HCT116 (cell line): ENCODE measurements around the gene ZDHHC22. TPM values are rescaled to one million over a fixed set of nuclear protein-coding genes. Genes with fewer than 3 reads are reported as not detected.

Source experiments
- ATAC-seq: fragments of 200-7000 bp; cut with Tn5 transposase; 2 replicates; pipeline ENCODE4 v1.9.1; 2020; ENCODE audit warnings: mild to moderate bottlenecking, moderate library complexity
- BruUV-seq: library from RNA; stranded (reverse); fragments of 400-500 nt; replicated peaks from 2 replicates; lab custom pipeline; 2021; lab: Mats Ljungman, UMichigan
- CTCF ChIA-PET: fragments of 300-600 bp; sonication (Branson Sonifier 250); formaldehyde crosslinking; loops from one replicate; lab custom pipeline; 2021; ENCODE audit warnings: antibody characterized with exemption; lab: Charles Lee
- POLR2A ChIA-PET: fragments of 300-600, 350-600 bp; sonication (Branson Sonifier 250); formaldehyde crosslinking; loops from one replicate; lab custom pipeline; 2021; ENCODE audit warnings: antibody characterized with exemption; lab: Charles Lee
- RAD21 ChIA-PET, 2 experiments: fragments of 300-600 bp; sonication (Branson Sonifier 250); formaldehyde crosslinking; loops; one replicate each; lab custom pipeline; 2023; ENCODE audit warnings: low total read pairs in 2 of 2; ENCODE audit not compliant: uncharacterized antibody in 2 of 2, unreplicated experiment in 2 of 2, low non-redundant PET in 1 of 2; lab: Charles Lee
- DNase-seq: peaks from one replicate; pipeline ENCODE4 v3.0.0-alpha.2; 2010; ENCODE audit warnings: low read depth, low spot score
- H2AFZ ChIP-seq: fragments of 200-600 bp; shearing (Covaris generic), sonication (generic); 2 replicates; pipeline ENCODE4 v1.6.1; 2017; ENCODE audit warnings: low read depth, mixed run types, mixed read lengths, antibody characterized with exemption, low read length; ENCODE audit not compliant: poor library complexity, severe bottlenecking
- H3K27ac ChIP-seq: 2 replicates; pipeline ENCODE4 v1.5.1; 2012; ENCODE audit warnings: low read depth, low read length
- H3K27me3 ChIP-seq: fragments of 200-600 bp; sonication (generic); 2 replicates; pipeline ENCODE4 v1.6.1; 2016; ENCODE audit warnings: mixed run types, low read length, mixed read lengths; ENCODE audit not compliant: insufficient read depth
- H3K36me3 ChIP-seq, 2 experiments: fragments of 200-500 bp in 1 of 2; fragments of 200-600 bp in 1 of 2; sonication (Bioruptor generic) in 1 of 2; sonication (generic) in 1 of 2; 2 replicates each; pipeline versions ENCODE4 v1.5.1 to v1.6.1; 2014 to 2016; ENCODE audit warnings: low read length in 2 of 2, inconsistent platforms in 1 of 2, mixed read lengths in 1 of 2, mixed run types in 1 of 2; ENCODE audit not compliant: insufficient read depth in 2 of 2, control insufficient read depth in 1 of 2
- H3K4me1 ChIP-seq, 2 experiments: fragments of 200-600 bp in 1 of 2; sonication (generic) in 1 of 2; 2 replicates each; pipeline versions ENCODE4 v1.5.1 to v1.6.1; 2012 to 2017; ENCODE audit warnings: low read length in 2 of 2, inconsistent platforms in 1 of 2, mild to moderate bottlenecking in 1 of 2, mixed read lengths in 1 of 2, mixed run types in 1 of 2, moderate library complexity in 1 of 2; ENCODE audit not compliant: insufficient read depth in 2 of 2, control insufficient read depth in 1 of 2
- H3K4me2 ChIP-seq: fragments of 200-600 bp; sonication (generic); 2 replicates; pipeline ENCODE4 v1.6.1; 2017; ENCODE audit warnings: mixed run types, low read length, mixed read lengths
- H3K4me3 ChIP-seq, 2 experiments: fragments of 200-600 bp in 1 of 2; sonication (generic) in 1 of 2; replicated peaks in 1 of 2; 2 replicates each; pipeline ENCODE4 v1.5.1; 2011 to 2016; ENCODE audit warnings: low read length in 2 of 2, control low read depth in 1 of 2, low read depth in 1 of 2, mild to moderate bottlenecking in 1 of 2, mixed read lengths in 1 of 2, mixed run types in 1 of 2
- H3K79me2 ChIP-seq: fragments of 200-600 bp; sonication (generic); 2 replicates; pipeline ENCODE4 v1.6.1; 2017; ENCODE audit warnings: mild to moderate bottlenecking, mixed run types, low read length, moderate library complexity, mixed read lengths; ENCODE audit not compliant: insufficient read depth
- H3K9ac ChIP-seq: fragments of 200-600 bp; sonication (generic); 2 replicates; pipeline ENCODE4 v1.6.1; 2016; ENCODE audit warnings: low read length, mixed read lengths
- H3K9me2 ChIP-seq: fragments of 200-600 bp; sonication (generic), shearing (Covaris generic); 2 replicates; pipeline ENCODE4 v1.6.1; 2017; ENCODE audit warnings: mixed run types, mild to moderate bottlenecking, moderate library complexity; ENCODE audit not compliant: insufficient read depth
- H3K9me3 ChIP-seq, 2 experiments: fragments of 200-500 bp in 1 of 2; fragments of 200-600 bp in 1 of 2; sonication (Bioruptor generic) in 1 of 2; sonication (generic) in 1 of 2; 2 replicates each; pipeline ENCODE4 v1.6.1; 2014 to 2017; ENCODE audit warnings: low read length in 2 of 2, mixed read lengths in 2 of 2, inconsistent platforms in 1 of 2, low read depth in 1 of 2, mild to moderate bottlenecking in 1 of 2, mixed run types in 1 of 2, moderate library complexity in 1 of 2; ENCODE audit not compliant: control insufficient read depth in 1 of 2, insufficient read depth in 1 of 2
- H4K20me1 ChIP-seq: fragments of 200-600 bp; sonication (generic), shearing (Covaris generic); 2 replicates; pipeline ENCODE4 v1.6.1; 2017; ENCODE audit warnings: mixed run types, mild to moderate bottlenecking, moderate library complexity; ENCODE audit not compliant: insufficient read depth
- CBX3 ChIP-seq: IDR thresholded peaks from 2 replicates; pipeline ENCODE4 v1.6.1; 2012; ENCODE audit warnings: low read depth
- CEBPB ChIP-seq: IDR thresholded peaks from 2 replicates; pipeline ENCODE4 v1.6.1; 2012; ENCODE audit warnings: low read depth
- CTCF ChIP-seq, 3 experiments: fragments of 200-600 bp in 1 of 3; sonication (generic) in 1 of 3; IDR thresholded peaks in 2 of 3; conservative IDR thresholded peaks in 1 of 3; 2 replicates each; pipeline ENCODE4 v1.5.1; 2012 to 2017; ENCODE audit warnings: low read depth in 2 of 3, low read length in 2 of 3, antibody characterized with exemption in 1 of 3, borderline replicate concordance in 1 of 3, control low read depth in 1 of 3, mild to moderate bottlenecking in 1 of 3, mixed read lengths in 1 of 3, mixed run types in 1 of 3, moderate library complexity in 1 of 3; ENCODE audit not compliant: insufficient read depth in 1 of 3
- EGR1 ChIP-seq: IDR thresholded peaks from 2 replicates; pipeline ENCODE4 v1.6.1; 2012; ENCODE audit warnings: low read depth
- ELF1 ChIP-seq: IDR thresholded peaks from 2 replicates; pipeline ENCODE4 v1.6.1; 2012; ENCODE audit warnings: low read depth, borderline replicate concordance
- EZH2 ChIP-seq: fragments of 200-600 bp; sonication (generic); IDR thresholded peaks from 2 replicates; pipeline ENCODE4 v1.6.1; 2017; ENCODE audit warnings: antibody characterized with exemption, mixed run types
- EZH2phosphoT487 ChIP-seq: fragments of 200-600 bp; IDR thresholded peaks from 2 replicates; pipeline ENCODE4 v1.6.1; 2018; ENCODE audit warnings: antibody characterized with exemption, borderline replicate concordance
- FOSL1 ChIP-seq: IDR thresholded peaks from 2 replicates; pipeline ENCODE4 v1.6.1; 2012; ENCODE audit warnings: low read depth
- JUND ChIP-seq: IDR thresholded peaks from 2 replicates; pipeline ENCODE4 v1.6.1; 2012
- MAX ChIP-seq: IDR thresholded peaks from 2 replicates; pipeline ENCODE4 v1.6.1; 2012
- POLR2A ChIP-seq: IDR thresholded peaks from 2 replicates; pipeline ENCODE4 v1.7.0; 2011; ENCODE audit warnings: borderline replicate concordance; ENCODE audit not compliant: insufficient read depth, insufficient read length; ENCODE audit errors: extremely low read depth
- RAD21 ChIP-seq: IDR thresholded peaks from 2 replicates; pipeline ENCODE4 v1.6.1; 2012; ENCODE audit warnings: low read depth, mild to moderate bottlenecking
- REST ChIP-seq: IDR thresholded peaks from 2 replicates; pipeline ENCODE4 v1.6.1; 2012; ENCODE audit warnings: low read depth
- SIN3A ChIP-seq: IDR thresholded peaks from 2 replicates; pipeline ENCODE4 v1.6.1; 2012; ENCODE audit warnings: low read depth
- SP1 ChIP-seq: IDR thresholded peaks from 2 replicates; pipeline ENCODE4 v1.6.1; 2012; ENCODE audit warnings: low read depth
- SRF ChIP-seq: IDR thresholded peaks from 2 replicates; pipeline ENCODE4 v1.6.1; 2012; ENCODE audit warnings: low read depth
- TCF7L2 ChIP-seq: IDR thresholded peaks from 2 replicates; pipeline ENCODE4 v1.7.0; 2011; ENCODE audit warnings: borderline replicate concordance, inconsistent platforms; ENCODE audit not compliant: insufficient read depth, insufficient read length; ENCODE audit errors: extremely low read depth
- YY1 ChIP-seq: IDR thresholded peaks from 2 replicates; pipeline ENCODE4 v1.6.1; 2011; ENCODE audit warnings: low read length, low read depth, moderate library complexity, mild to moderate bottlenecking; ENCODE audit not compliant: insufficient replicate concordance; ENCODE audit errors: extremely low read depth
- ZFX ChIP-seq: fragments of 450-650 bp; IDR thresholded peaks from 2 replicates; pipeline ENCODE4 v1.6.1; 2017
- ZNF274 ChIP-seq: fragments of 200-500 bp; sonication (Bioruptor generic); IDR thresholded peaks from 2 replicates; pipeline ENCODE4 v1.6.1; 2014; ENCODE audit warnings: mild to moderate bottlenecking, low read depth, low read length, inconsistent platforms
- intact Hi-C: fragments of 100-400 bp; cut with micrococcal nuclease; formaldehyde crosslinking; loops from 2 replicates; pipeline ENCODE4 v1.10.0; 2022
- total RNA-seq: library from RNA; stranded (reverse); gene quantifications from one replicate; pipeline ENCODE4 v1.2.1, GENCODE V29; 2021; ENCODE audit not compliant: unreplicated experiment

The ZDHHC22 gene
- total RNA-seq, 1 experiment from 2014 or later: 0.10 TPM

- Histone ChIP-seq H3K27me3 (no peaks in the 10 kb centered on the region), H3K9me2 (no peaks in the 10 kb centered on the region), H3K4me1 (peaks cover 39 to 65% of the 10 kb centered on the region in 2 experiments), H2AFZ (no peak overlapping the region), H3K36me3 (no peaks in the 10 kb centered on the region), H3K9ac (peak overlapping the region; percentile 38), H4K20me1 (no peaks in the 10 kb centered on the region), H3K27ac (peak overlapping the region; percentile 45), H3K4me3 (peak overlapping the region in 1 of 2 experiments; percentile 8; a peak in 2 of 4 replicates), H3K9me3 (no peaks in the 10 kb centered on the region), H3K79me2 (no peaks in the 10 kb centered on the region), H3K4me2 (peak overlapping the region; percentile 60)
- ChIA-PET POLR2A (interaction anchor here (0.6 to 1.6 kb wide), 2 partner anchors 27 to 29 kb away, joined by 3 to 5 read pairs; no protein-coding TSS in a partner anchor), RAD21 (interaction anchor here (0.5 to 1.8 kb wide), 6 partner anchors 8 to 407 kb away, joined by 3 to 8 read pairs (median 3); partner anchors contain the start of genes AHSA1 (in 1 of the 2) and CIPC (in 1 of the 2)), CTCF (interaction anchor here (0.9 to 2.2 kb wide), 9 partner anchors 8 to 251 kb away, joined by 3 to 10 read pairs (median 4); no protein-coding TSS in a partner anchor)
- DNase-seq: peak; percentile 70
- peak; percentile 77 for ATAC-seq
- BruUV-seq: no TSS peak
- intact Hi-C loops: loop anchor here (2.0 kb wide), 1 partner anchor 25 kb away; the partner anchor contains the start of gene CIPC
- no peak for TF ChIP-seq TCF7L2
- no peak for TF ChIP-seq MAX
- no peak for TF ChIP-seq EZH2
- TF ChIP-seq EGR1: no peak
- TF ChIP-seq EZH2phosphoT487: no peak
- no peak for TF ChIP-seq CTCF (IDR thresholded peaks at IDR 0.05 in 2 of 3, conservative IDR thresholded peaks at IDR 0.05 in 1 of 3; ENCODE audit: borderline replicate concordance in 1 of 3, insufficient read depth in 1 of 3, low read depth in 2 of 3, low read length in 2 of 3)
- no peak for TF ChIP-seq REST
- no peak for TF ChIP-seq POLR2A
- no peak for TF ChIP-seq SRF
- TF ChIP-seq ZFX: no peak
- TF ChIP-seq ELF1: no peak
- no peak for TF ChIP-seq ZNF274
- TF ChIP-seq SIN3A: no peak
- TF ChIP-seq RAD21: no peak
- TF ChIP-seq CEBPB: no peak
- no peak for TF ChIP-seq YY1
- TF ChIP-seq FOSL1: no peak
- no peak for TF ChIP-seq CBX3
- no peak for TF ChIP-seq JUND
- no peak for TF ChIP-seq SP1
Observed at GRCh38 chr14:77123381-77124325, 17.9 kb downstream of the ZDHHC22 start.
